Stomach smooth muscle (tissue), 2 donors: Measurements from ENCODE around the gene PHRF1.
"Not testable (repeated sequence)": the region's sequence is repeated elsewhere in the genome, so short reads cannot be mapped to it uniquely, and the experiment has no call there.

Experiments
- H3K27ac ChIP-seq: one replicate; pipeline ENCODE4 v1.7.0; 2013; ENCODE audit warnings: mild to moderate bottlenecking, low read length, inconsistent platforms
- H3K27me3 ChIP-seq, 2 donors: one replicate each; pipeline ENCODE4 v1.7.0; 2013; ENCODE audit warnings: low read length in 2 of 2; ENCODE audit not compliant: insufficient read depth in 2 of 2, control insufficient read depth in 1 of 2
- H3K36me3 ChIP-seq, 2 donors: one replicate each; pipeline ENCODE4 v1.7.0; 2013; ENCODE audit warnings: low read length in 2 of 2; ENCODE audit not compliant: control insufficient read depth in 2 of 2, insufficient read depth in 2 of 2
- H3K4me1 ChIP-seq: one replicate; pipeline ENCODE4 v1.7.0; 2013; ENCODE audit warnings: low read length; ENCODE audit not compliant: control insufficient read depth, insufficient read depth
- H3K4me3 ChIP-seq, 2 donors: one replicate each; pipeline ENCODE4 v1.7.0; 2013; ENCODE audit warnings: low read length in 2 of 2
- H3K9ac ChIP-seq, 2 donors: one replicate each; pipeline ENCODE4 v1.7.0; 2013; ENCODE audit warnings: low read length in 2 of 2, mild to moderate bottlenecking in 1 of 2
- H3K9me3 ChIP-seq, 2 donors: one replicate each; pipeline ENCODE4 v1.7.0; 2013; ENCODE audit warnings: low read length in 2 of 2; ENCODE audit not compliant: control insufficient read depth in 2 of 2
- donor health status: healthy.
- donor health status: Pancreatic carcinoma.

Gene PHRF1

DNA sequence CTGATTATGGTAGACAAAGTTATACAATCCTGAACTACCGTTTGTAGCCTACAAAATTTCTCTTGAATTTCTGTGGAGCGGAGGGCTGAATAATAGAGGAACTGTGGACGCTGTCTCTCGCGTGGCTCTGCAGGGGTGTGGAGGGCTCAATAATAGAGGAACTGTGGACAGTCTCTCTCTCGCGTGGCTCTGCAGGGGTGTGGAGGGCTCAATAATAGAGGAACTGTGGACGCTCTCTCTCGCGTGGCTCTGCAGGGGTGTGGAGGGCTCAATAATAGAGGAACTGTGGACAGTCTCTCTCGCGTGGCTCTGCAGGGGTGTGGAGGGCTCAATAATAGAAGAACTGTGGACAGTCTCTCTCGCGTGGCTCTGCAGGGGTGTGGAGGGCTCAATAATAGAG is 76.9 kb downstream of the PHRF1 start:
- H3K4me1 ChIP-seq, H3K27me3 ChIP-seq, H3K9me3 ChIP-seq, H3K4me3 ChIP-seq, H3K9ac ChIP-seq, H3K27ac ChIP-seq: not testable (repeated sequence)
- H3K36me3 ChIP-seq: peaks cover 5 to 10% of the 10 kb centered on the region in 2 donors

DNA sequence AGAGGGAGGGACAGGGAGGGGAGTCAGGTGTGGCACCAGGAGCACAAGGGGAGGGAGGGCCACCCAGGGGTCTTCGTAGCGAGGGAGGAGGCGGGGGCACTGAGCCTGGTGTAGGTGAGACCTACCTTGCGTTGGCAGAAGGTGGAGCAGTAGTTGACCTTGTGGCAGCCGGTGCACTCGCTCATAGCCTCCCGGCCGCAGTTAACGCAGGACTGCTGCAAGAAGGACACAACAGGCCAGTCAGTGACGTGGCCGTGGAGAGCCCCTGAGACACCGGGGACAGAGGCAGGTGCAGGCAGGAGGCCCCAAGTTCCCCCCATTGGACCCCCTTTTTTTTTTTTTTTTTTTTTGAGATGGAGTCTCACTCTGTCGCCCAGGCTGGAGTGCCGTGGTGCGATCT is 77.6 kb downstream of the PHRF1 start:
- H3K4me1 ChIP-seq: no peaks in the 10 kb centered on the region
- no peaks in the 10 kb centered on the region for H3K9me3 ChIP-seq
- H3K27me3 ChIP-seq: no peaks in the 10 kb centered on the region
- H3K4me3 ChIP-seq: no peak overlapping the region
- no peak overlapping the region for H3K27ac ChIP-seq
- H3K36me3 ChIP-seq: peaks cover 5 to 8% of the 10 kb centered on the region in 2 donors
- H3K9ac ChIP-seq: no peak overlapping the region

DNA sequence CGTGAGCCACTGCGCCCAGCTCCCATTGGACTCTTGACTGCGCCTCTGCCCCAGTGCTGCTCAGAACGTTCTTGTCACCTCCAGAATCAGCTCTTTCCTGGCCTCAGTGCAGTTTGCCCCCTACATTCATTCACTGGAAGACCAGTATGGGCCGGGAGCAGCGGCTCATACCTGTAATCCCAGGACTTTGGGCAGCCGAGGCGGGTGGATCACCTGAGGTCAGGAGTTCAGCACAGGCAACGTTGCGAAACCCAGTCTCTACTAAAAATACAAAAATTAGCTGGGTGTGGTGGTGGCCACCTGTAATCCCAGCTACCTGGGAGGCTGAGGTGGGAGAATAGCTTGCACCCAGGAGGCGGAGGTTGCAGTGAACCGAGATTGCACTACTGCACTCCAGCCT is 78.2 kb downstream of the PHRF1 start:
- H3K27ac ChIP-seq, H3K9ac ChIP-seq, H3K27me3 ChIP-seq, H3K4me1 ChIP-seq, H3K9me3 ChIP-seq, H3K4me3 ChIP-seq: not testable (repeated sequence)
- H3K36me3 ChIP-seq: peaks cover 7 to 11% of the 10 kb centered on the region in 2 donors

DNA sequence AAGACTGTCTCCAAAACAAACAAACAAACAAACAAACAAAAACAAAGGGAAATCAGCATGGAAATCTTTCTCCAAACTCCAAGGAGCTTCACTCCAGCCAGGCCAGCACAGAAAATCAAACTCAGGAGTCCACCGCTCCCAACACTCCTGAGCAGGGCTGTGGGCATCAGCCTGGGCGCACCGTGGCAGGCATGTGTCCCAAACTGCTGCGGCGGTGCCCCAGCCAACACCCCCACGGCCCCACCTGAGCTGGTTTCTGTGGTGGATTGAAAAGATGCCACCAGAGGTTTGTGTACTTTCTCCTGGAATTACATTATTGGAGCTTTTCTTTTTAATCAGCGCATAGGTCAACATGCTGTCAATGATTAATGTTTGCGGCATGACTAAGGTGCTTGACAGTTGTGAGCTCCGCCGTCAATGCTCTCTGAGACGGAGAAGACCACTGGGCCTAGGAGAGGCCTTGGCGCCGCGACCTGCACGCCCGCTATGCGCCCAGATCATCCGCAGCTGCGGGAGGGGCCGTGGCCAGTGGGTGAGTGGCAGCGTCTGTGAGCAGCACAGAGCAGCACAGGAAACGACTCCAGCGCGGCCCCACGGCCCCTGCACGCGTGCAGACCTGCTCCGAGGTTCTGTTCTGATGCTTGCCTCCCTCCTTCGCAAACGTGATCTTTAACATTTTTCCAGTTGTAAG is 78.9 kb downstream of the PHRF1 start:
- Histone ChIP-seq H3K36me3 (peaks cover 13% of the 10 kb centered on the region in 2 donors), H3K9ac (no peak overlapping the region), H3K4me3 (no peak overlapping the region), H3K4me1 (no peaks in the 10 kb centered on the region), H3K9me3 (no peaks in the 10 kb centered on the region), H3K27ac (no peak overlapping the region), H3K27me3 (no peaks in the 10 kb centered on the region)

DNA sequence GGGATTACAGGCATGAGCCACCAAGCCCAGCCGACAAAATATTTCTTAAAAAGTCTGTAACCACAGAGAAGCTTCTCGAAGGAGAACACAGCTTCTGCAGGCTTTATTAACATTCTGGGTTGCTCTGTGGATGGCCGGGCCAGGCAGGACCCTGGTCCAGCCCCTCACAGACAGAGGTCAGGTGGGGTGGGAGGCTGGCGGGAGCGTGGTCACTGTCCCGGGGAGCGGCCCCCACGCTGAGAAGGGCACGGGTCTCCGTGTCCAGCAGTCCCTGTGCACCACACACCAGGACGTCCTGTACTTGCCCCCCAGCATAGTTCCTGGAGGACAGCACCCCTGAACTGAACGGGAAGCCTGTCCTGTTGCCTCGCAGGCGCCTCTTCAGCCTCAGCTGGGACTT is 80.2 kb downstream of the PHRF1 start:
- H3K36me3 ChIP-seq: peaks cover 13 to 15% of the 10 kb centered on the region in 2 donors
- H3K4me1 ChIP-seq: no peaks in the 10 kb centered on the region
- no peak overlapping the region for H3K4me3 ChIP-seq
- H3K9ac ChIP-seq: no peak overlapping the region
- no peaks in the 10 kb centered on the region for H3K9me3 ChIP-seq
- no peak overlapping the region for H3K27ac ChIP-seq
- no peaks in the 10 kb centered on the region for H3K27me3 ChIP-seq

DNA sequence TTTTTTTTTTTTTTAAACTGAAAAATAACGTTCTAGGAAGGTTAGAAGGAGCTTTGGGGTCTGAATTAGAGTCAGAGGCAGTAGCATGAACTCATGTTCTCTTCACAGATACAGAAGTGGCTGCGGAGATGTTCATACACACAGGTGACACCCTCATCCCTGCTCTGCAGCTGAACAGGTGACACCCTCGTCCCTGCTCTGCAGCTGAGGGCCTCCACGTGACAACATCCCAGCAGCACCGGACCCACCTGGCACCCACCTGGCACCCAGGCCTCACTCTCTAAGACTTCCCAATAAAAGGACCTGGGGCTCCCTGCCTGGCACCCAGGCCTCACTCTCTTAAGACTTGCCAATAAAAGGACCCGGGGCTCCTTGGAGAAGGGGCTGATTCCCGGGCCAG is 80.6 kb downstream of the PHRF1 start:
- Histone ChIP-seq H3K4me3 (no peak overlapping the region), H3K27ac (no peak overlapping the region), H3K9ac (no peak overlapping the region), H3K4me1 (no peaks in the 10 kb centered on the region), H3K9me3 (no peaks in the 10 kb centered on the region), H3K27me3 (no peaks in the 10 kb centered on the region), H3K36me3 (peaks cover 13 to 15% of the 10 kb centered on the region in 2 donors)

DNA sequence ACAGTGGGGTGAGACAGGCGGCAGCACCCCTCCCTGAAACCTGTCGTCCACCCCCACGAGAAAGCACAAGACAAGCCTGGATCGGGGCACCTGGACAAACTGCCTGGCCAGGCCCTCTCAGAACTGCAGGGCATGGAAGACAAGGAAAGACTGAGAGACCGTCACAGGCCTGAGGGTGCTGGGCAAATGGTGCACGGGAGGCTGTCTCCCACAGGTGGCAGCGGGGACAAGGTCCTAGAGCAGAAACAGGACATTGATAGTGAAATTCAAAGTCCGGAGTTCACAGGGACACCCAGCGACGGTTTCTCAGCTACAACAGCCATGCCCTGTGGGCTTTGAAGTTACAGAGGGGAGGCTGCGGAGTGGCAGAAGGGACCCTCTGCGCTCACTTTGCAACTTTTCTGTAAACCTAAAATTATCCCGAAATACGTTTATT is 81.4 kb downstream of the PHRF1 start:
- Histone ChIP-seq H3K27ac (no peak overlapping the region), H3K27me3 (no peaks in the 10 kb centered on the region), H3K9ac (no peak overlapping the region), H3K36me3 (peaks cover 13 to 15% of the 10 kb centered on the region in 2 donors), H3K4me1 (peaks cover 2% of the 10 kb centered on the region), H3K9me3 (no peaks in the 10 kb centered on the region), H3K4me3 (no peak overlapping the region)

DNA sequence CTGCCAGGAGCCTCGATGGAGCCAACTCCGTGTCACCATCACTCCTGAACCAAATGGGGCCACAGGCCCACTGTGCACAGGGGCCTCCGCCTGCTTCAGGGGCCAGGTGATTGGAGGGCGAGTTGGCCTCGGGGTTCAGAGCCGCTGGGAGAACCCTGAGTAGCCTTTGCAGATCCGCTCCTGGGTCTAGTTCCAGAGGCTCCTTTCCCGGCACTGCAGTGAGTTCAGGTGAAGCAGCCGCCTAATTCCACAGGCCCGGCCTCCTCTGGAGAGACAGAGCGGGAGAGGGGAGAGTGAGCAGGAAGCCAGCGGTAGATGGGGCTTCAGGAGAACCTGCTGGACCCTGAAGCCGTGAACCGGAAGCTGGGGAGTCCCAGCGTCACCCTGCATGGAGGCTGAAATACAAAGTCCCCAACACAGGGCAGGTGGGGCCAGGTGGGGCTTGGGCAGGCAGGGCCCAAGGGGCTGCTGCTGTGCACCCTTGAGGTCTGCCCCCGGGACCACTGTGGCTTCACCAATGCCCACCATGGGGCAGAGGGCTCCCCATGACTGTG is 83.3 kb downstream of the PHRF1 start:
- Histone ChIP-seq H3K27ac (no peak overlapping the region), H3K27me3 (no peaks in the 10 kb centered on the region), H3K9ac (no peak overlapping the region), H3K4me3 (no peak overlapping the region), H3K9me3 (no peaks in the 10 kb centered on the region), H3K36me3 (peaks cover 10 to 15% of the 10 kb centered on the region in 2 donors), H3K4me1 (peaks cover 4% of the 10 kb centered on the region)

DNA sequence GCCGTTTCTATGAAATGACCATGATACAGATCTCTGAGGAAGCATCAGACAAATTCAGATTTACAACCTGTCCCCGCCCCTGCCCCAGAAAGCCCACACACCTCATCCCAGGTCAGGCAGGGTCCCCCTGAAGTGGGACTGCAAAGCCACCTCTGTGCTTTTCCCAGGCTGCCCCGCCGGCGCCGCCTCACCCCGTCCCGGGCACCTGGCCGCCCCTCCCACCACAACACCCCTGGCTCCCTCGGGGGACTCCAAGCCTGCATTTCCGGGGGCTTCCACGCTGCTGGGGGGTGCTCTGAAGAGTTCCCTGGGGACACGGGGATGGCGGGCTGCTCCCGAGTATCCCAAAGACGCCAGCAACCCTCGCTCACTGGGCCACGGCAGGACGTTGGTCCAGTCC is 84.0 kb downstream of the PHRF1 start:
- Histone ChIP-seq H3K9me3 (no peaks in the 10 kb centered on the region), H3K27ac (no peak overlapping the region), H3K4me1 (peaks cover 5% of the 10 kb centered on the region), H3K36me3 (peaks cover 10 to 15% of the 10 kb centered on the region in 2 donors), H3K4me3 (no peak overlapping the region), H3K9ac (no peak overlapping the region), H3K27me3 (no peaks in the 10 kb centered on the region)

DNA sequence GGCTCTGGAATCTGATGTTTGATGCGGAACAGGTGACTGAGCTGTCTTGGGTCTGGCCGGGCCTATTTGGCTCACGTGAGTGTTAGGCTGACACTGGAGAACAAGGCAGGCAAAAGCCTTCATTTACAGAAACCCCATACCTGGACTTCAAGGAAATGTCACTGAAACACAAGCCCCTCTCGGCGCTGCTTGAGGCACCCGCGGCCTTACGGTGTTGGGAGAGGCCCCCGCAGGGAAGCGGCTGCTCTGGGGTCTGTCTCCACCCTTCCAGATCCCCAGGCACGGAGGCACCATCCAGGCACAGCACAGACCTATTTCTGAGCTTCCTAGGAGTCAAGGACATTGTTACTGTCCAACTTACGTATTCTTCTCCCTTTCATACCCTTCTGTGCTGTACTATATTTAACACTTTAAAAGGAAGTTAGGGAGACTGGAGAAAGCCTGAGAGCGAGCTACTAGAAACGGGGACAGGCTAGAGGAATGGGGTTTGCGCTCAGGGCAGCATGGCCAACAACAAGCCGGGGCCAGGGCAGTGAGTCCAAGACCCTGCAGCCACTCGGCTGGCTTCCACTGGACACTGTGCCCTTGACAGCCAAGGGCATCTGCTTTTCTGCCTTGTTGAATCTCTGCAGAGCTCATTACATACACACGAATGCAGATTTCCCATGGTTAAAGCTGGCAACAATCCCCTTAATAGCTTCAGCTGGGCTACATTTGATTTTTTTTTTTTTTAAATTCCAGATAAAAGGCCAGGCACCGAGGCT is 84.6 kb downstream of the PHRF1 start:
- Histone ChIP-seq H3K36me3 (peaks cover 10 to 19% of the 10 kb centered on the region in 2 donors), H3K9ac (no peak overlapping the region), H3K9me3 (no peaks in the 10 kb centered on the region), H3K4me3 (no peak overlapping the region), H3K27ac (no peak overlapping the region), H3K4me1 (peaks cover 11% of the 10 kb centered on the region), H3K27me3 (no peaks in the 10 kb centered on the region)
